Brain pericyte (primary cell): ENCODE results near the gene ANKRD55.
"Not testable (repeated sequence)": the region's sequence is repeated elsewhere in the genome, so short reads cannot be mapped to it uniquely, and the experiment has no call there.

ENCODE experiments used
- DNase-seq: peaks from one replicate; pipeline ENCODE4 v3.0.0-alpha.2; 2012; ENCODE audit warnings: low read depth, low spot score

The ANKRD55 gene

DNA sequence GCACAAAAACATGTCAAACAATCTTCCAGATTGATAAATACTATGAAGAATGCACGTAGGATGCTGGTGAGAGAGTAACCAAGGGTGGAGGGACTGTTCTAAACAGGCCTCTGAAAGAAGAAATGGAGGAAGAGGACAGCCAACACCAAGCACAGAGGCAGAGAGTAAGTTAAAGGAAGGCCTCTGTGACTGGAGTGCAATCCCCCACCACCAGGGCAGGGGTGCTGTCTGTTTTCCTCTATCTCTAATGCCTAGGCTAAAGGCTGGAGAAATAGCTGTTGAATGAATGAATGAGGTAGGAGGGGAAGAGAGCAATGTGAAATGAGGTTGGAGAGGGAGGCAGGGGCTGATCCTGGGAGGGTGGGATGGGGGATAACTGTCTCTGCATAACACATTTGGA is 88.9 kb downstream of the ANKRD55 start:
- no peak for DNase-seq

DNA sequence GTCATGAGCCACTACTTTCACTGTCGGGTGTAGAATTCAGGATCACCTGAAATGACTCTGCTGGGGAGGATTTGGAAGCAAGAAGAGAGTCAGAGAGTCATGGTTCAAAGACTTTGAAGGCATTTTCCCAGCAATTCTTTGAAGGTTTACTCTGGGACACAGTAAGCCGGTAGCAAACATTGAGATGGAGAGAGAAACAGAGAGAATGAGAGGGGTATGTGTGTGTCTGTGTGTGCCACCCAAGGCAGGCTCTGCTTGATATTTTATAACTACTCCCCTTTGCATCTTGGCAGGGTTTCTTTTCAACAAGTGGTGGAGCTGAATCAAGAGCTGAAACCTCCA is 89.8 kb downstream of the ANKRD55 start:
- no peak for DNase-seq

DNA sequence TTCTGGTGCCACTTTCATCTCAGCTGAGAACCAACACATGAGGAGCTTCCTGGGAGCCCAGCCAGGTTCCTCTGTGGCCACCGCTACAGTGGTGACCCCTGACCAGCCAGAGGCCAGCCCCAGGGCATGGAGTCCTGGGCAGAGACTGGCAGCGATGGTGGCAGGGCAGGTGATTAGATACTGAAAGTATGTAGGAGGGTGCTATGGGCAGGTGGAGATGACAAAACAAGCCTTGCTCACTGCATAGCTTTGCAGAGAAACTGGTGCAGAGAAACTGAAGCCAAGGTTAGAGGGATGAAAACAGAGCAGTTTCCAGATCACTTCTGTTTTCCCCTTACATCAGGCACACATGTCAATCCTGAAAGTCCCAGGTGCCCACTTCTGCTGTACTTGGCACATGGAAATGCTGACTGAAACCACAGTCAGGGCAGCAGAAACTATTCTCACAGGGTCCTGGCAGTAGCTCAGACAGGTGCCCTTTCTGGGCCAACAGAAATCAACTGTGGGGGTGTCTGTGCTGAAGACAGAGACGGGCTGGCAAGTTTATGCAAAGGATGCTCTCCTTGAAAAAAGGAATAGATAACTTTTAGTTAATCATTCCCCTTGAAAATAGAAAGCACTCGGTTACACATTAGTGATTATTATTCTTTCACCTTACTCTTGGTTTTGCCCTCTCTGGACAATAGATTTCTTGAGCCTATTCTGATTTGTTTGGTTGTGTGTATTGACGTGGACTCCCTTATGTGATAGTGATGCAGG is 90.3 kb downstream of the ANKRD55 start:
- DNase-seq: no peak

DNA sequence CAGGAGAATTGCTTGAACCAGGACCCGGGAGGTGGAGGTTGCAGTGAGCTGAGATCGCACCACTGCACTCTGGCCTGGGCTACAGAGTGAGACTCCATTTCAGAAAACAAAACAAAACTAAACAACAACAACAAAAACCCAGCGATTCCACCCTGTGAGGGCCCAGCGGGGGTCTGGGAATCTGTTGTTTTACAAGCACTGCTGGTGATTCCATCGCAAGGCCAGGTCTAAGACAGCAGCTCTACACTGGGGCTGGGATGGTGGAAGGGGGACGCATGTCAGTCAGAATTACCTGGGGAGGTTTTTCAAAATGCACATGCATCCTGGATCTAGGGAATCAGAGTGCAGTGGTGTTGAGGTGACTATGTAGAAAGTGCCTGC is 90.9 kb downstream of the ANKRD55 start:
- no peak for DNase-seq

DNA sequence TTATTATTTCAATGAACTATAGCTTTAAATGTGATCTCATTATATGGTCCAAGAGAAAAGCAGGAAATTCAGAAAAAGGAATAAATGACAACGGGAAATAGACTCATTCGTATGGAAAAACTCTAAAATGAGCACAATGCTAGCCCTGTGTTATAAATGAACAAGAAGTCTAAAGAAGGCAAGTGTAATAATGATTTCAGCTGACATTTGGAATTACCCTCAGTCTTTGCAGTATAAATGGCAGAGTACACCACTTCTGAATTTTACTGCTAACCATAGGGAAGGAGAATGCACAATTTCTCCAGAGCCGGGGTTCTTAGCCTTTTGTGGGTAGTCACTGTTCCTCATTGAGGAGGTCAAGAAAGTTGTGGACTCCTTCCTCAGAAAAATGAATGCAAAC is 93.1 kb downstream of the ANKRD55 start:
- no peak for DNase-seq

DNA sequence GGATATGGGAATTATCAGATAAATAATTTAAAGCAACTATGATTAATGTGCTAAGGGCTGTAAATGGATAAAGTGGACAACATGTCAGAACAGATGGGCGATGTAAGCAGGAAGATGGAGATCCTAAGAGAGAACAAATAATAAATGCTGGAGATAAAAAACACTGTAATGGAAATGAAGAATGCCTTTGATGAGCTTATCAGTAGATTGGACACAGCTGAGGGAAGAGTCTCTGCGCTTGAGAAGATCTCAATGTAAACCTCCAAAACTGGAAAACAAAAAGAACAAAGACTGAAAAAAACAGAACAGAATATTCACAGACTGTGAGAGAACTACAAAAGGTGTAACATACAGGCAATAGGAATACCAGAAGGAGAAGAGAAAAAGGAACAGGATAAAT is 102.5 kb downstream of the ANKRD55 start:
- no peak for DNase-seq

DNA sequence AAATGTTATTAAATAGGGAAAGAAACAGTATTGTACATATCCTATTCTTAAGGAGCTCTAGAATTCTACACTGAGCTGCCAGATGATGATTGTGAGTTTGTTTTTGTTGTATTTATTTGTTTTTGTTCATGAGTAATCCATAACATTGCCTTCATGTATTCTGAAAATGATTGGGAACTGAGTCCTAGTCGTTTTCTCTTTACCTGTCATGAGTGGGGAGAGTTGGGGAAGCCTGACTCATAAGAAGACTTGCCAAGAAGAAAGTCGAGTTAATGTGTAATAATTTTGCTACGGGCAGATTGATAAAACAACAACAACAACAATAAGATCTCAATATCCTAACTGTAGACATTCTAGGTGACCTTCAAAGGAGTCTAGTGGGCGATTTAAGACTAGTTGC is 103.8 kb downstream of the ANKRD55 start:
- no peak for DNase-seq

DNA sequence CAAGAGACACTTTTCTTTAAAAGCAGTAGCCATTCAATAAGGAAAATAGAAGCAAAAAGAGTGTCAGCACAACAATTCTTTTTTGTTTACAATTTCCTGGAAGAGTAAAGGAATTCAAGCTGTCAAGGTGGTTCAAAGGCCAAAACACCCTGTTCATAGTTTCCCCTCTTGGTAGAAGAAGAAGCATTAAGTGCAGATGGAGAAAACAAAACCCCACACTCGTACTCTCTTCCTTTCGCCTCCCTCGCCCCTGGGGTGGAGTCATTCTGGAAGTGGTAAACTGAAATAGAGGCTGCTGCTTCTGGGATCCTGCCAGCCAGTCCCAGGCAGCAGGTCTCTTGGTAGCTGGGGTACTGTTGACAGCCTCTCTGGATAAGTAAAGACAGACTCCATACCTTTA is 105.0 kb downstream of the ANKRD55 start:
- no peak for DNase-seq

DNA sequence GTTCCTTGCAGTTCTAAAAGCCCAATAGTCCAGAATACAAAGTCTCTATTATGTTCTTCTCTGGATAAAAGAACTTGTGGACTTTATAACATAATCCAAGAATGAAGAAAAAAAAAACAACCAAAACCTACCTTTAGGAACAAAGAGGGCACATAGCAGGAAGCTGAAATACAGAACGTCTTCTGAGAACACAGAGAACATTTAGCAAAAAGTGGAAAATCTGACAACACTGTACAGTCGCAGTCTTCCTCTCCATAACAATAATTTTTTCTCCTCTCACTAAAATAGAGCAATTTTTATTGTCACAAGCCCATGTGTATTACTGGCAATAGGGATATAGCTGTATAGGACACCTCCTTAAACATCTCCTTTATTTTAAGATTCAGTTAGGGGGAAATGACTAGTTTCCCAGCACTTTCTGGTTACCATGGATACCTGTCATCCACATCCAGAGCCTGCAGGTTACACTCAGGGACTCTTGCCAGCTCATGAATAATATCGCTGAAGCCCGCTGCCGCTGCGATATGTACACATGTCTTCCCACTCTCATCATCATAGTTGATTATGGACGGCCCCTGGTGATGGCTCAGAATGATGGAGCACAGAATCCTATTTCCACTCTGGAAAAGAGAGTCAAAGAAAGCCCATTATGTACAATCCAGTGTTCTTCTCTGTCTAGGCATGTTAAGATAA is 106.5 kb downstream of the ANKRD55 start:
- DNase-seq: no peak

DNA sequence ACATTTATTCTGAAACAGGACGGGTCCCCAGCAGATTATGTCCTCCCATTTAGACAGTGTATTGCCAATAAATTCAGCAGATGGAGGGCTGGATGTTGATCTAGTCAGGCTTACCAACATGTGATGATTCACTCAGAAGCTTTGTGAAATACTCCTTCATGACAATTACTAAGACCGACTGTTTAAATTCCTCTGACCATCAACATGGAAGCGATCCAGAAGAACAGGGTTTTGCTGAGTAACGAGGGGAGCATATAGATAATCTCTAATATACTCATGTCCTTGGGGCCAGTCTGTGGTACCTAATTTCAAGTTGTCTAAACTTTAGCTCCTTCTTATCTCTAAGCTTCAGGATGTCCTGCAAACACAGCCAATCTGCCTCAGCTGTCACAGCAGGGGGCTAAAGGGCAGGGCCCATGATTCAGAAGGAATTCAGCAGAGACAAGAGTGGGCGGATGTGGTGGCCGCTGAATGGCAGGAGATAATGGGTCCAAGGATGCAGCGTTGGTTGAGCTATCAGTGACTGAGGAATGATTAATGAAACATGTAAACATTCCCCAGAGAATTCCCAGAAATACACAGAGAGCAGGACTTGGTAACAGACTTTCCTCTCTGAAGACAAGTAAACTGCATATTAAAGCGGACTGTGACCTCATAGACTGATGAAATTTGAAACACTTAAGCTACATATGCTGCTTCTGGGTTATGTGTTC is 109.4 kb downstream of the ANKRD55 start:
- DNase-seq: peak; percentile 65

DNA sequence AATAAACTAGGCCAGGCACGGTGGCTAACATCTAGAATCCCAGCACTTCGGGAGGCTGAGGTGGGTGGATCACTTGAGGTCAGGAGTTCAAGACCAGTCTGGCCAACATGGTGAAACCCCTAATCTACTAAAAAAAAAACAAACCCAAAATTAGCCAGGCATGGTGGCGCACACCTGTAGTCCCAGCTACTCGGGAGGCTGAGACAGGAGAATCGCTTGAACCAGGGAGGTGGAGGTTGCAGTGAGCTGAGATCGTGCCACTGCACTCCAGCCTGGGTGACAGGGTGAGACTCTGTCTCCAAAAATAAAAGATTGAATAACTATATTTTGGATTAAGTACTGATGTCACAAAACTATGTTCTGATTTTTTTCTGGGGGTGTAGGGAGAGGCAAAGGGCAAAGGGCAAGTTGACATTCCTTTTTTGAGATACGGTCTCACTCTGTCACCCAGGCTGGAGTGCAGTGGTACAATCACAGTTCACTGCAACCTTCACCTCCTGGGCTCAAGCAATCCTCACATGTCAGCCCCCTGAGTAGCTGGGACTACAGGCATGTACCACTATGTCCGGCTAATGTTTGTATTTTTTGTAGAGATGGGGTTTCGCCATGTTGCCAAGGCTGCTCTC is 110.7 kb downstream of the ANKRD55 start:
- not testable (repeated sequence) for DNase-seq

DNA sequence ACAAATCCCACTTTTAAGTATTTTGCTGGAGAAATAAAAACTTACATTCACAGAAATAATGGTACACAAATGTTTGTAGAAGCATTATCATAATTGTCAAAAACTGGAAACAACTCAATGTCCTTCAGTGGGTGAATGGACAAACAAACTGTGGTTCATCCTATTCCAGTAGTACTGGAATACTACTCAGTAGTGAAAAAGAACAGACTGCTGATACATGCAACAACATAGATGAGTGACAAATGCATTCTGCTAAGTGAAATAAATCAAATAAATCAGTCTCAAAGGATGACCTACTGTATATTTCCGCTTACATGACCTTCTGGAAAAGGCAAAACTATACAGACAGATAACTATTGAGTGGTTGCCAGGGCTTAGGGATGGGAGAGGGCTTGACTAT is 114.1 kb downstream of the ANKRD55 start:
- DNase-seq: no peak

DNA sequence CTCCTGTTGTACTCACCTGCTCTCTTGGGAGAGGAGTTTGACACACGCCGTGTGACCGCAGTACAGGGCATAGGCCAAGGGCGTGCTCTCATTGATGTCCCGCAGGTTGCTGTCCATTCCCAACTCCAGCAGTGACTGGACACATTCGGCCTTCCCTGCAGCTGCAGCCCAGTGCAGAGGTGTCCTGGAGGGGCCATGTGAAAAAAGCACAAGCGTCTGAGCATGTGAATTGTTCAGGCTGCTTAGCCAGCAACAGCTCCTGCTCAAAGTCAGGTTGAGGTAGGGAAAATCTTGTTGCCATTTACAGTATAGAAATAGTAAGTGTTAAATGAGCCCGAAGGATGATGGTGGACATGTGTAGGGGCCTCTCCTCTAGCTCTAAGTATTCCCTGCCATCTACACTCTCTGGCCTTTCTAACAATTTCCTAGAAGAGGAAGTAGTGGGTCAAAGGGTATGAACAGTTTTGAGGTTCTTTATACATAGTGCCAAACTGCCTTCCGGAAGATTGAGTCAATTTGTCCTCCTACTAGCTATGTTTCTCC is 116.5 kb downstream of the ANKRD55 start:
- DNase-seq: no peak

DNA sequence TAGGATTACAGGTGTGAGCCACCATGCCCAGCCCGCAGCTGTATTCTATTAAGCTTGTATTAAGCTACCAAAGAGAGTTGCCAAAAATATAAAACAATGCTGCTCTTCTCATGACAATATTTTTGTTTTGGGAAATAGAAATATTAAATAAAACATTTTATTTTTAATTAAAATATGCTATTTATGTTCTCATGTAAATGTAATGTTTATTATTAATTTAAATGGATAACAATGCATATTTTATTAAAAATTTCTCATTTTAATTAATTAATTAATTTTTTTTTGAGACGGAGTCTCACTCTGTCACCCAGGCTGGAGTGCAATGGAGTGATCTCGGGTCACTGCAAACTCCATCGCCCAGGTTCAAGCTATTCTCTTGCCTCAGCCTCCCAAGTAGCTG is 117.5 kb downstream of the ANKRD55 start:
- no peak for DNase-seq

DNA sequence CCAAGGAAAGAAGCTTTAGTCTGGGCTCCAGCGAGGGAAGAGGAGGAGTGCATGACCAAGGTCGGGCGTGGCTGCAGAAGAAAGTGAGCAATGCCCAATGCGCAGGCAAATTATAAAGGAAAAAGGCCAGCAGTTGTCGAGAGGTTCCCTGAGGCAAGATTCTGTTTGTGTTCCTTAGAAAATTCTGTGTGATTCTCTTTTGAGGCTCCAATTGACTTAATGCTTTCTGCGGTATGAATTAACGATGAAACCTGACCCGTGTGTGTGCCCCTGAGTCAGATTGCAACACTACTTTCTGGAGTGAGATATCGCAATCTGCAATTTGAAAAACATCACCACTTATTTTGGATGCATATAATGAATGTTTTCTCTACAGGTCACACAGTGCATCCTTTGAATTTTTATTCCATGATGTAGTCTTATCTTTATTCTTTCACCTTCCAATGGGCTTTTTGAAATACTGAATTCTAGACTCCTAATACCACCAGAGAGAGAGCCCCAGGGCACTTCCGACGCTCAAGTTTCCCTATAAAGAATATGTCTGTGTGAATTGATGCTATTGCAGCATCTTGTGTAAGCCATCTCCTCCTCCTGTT is 120.5 kb downstream of the ANKRD55 start:
- DNase-seq: no peak

DNA sequence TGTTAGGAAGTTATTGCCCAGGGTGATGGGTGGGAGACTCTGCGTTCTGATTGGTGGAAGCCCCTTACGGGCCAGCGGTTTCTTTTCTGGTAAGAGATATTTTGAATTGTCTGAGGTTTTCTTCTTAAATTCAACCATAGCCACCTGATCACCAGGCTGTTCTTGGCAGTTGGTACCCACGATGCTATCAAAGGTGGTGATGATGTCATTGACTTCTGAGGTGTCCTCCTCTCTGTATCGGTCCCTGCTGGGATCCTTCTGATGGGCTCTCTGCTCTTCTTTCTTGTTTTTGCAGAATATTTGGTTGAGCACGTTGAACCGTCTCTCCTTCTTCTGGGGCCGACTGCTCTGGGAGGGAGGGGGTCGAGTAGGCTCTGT is 121.7 kb downstream of the ANKRD55 start:
- DNase-seq: no peak

DNA sequence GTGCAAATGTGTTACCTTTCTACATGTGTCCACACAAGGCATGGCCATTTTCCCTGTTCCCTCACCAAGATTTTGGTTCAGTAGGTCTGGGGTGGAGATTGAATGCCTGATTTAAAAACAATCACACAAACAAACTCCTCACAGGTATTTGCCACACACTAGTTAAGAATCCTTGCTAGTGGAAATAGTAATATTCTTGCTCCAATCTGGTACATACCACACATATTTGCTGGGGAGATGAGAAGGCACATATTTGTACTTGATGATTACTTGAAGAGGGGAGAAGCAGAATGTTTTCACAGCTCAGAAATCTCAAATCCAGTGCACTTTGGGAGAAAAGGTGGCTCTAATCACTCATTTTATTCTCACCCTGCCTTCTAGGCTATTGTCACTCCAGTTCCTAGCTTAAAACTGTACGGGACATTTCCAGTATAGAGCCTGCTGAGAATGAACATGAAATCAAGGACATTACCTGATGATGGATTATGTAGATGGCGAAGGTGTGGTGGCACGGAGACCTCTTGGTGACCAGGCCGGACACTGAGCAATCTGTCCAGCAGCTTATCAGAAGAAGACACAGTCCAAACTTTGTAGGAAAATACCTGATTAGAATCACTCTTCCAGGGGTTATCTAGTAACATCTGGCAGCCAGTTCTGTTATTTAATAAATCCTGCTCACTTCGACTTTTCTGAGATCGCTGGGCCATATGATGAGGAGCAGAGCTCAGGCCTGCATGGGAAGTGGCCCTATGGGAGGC is 122.3 kb downstream of the ANKRD55 start:
- no peak for DNase-seq

DNA sequence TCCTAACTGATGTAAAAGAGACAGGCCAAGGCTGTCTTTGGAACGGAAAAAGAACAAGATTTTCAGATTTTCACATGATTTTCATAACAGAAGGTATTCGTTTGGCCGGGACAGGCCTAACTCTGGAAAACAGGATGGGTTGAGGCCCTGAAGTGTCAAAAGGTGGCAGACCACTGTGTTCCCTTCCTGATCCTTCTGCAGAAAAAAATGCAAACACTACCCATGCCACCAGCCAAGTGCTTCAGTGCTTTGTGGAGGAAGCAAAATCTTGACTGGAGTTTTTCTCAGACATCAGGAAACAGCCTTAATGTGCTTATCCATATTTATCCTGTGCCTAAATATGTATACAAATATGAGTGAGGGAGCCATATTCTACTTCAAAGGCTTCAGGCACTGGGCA is 124.9 kb downstream of the ANKRD55 start:
- DNase-seq: no peak

DNA sequence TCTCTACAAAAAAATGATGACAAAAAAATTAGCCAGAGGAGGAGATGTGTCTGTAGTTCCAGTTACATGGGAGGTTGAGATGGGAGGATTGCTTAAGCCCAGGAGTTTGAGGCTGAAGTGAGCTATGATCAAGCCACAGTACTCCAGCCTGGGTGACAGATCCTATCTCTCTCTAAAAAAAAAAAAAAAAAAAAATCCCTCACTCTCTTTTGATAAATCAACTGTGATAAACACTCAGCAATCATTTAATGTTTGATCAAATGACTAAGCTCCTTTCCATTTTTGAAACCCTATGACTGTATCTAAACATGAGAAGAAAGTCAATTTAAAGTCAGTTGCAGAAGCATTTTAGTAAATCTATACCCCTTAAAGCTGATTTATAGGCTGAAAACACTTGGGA is 126.3 kb downstream of the ANKRD55 start:
- DNase-seq: no peak

DNA sequence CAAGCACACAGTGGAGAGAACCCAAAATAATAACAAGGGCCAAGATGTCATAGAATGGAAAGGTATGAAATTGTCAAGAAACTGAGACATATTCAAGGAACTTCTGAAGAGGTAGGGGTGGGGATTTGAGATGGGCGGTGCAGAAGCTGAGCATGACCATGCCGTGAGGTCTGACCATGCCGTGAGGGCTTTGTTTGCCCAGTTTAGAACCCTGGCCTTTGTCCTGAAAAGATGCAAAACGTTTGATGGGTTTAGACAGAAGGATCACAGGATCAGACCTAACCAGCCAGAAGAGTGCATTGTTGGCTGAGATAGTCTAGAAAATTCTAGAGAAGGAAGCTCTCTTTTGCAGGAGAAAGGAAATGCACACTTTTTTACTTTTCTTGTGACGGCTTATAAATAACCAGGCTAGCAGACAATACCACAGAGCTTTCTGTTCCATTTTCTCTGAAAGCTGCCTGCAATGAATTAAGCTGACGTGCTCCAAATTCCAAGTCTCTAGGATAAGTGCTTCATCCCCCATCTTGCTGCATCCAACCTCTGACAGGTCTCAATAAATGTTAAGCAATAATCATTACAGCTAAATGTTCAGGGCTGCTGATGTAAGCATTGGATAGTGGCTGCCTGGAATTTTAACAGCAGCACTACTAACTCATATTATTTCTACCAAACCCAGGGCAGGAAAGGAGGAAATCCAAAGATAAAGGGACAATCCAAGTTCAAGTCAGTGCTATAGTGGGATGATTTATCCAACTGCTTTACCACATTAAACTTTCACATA is 127.4 kb downstream of the ANKRD55 start:
- no peak for DNase-seq
